ENCODE measurements around the gene ATXN1. TPM values are rescaled to one million over a fixed set of nuclear protein-coding genes. Genes with fewer than 3 reads are reported as not detected.

Gene ATXN1
- total and polyA plus RNA-seq, 2 experiments from 2014 or later: 4.8 to 9.1 TPM

- TF ChIP-seq, protein P1, sequence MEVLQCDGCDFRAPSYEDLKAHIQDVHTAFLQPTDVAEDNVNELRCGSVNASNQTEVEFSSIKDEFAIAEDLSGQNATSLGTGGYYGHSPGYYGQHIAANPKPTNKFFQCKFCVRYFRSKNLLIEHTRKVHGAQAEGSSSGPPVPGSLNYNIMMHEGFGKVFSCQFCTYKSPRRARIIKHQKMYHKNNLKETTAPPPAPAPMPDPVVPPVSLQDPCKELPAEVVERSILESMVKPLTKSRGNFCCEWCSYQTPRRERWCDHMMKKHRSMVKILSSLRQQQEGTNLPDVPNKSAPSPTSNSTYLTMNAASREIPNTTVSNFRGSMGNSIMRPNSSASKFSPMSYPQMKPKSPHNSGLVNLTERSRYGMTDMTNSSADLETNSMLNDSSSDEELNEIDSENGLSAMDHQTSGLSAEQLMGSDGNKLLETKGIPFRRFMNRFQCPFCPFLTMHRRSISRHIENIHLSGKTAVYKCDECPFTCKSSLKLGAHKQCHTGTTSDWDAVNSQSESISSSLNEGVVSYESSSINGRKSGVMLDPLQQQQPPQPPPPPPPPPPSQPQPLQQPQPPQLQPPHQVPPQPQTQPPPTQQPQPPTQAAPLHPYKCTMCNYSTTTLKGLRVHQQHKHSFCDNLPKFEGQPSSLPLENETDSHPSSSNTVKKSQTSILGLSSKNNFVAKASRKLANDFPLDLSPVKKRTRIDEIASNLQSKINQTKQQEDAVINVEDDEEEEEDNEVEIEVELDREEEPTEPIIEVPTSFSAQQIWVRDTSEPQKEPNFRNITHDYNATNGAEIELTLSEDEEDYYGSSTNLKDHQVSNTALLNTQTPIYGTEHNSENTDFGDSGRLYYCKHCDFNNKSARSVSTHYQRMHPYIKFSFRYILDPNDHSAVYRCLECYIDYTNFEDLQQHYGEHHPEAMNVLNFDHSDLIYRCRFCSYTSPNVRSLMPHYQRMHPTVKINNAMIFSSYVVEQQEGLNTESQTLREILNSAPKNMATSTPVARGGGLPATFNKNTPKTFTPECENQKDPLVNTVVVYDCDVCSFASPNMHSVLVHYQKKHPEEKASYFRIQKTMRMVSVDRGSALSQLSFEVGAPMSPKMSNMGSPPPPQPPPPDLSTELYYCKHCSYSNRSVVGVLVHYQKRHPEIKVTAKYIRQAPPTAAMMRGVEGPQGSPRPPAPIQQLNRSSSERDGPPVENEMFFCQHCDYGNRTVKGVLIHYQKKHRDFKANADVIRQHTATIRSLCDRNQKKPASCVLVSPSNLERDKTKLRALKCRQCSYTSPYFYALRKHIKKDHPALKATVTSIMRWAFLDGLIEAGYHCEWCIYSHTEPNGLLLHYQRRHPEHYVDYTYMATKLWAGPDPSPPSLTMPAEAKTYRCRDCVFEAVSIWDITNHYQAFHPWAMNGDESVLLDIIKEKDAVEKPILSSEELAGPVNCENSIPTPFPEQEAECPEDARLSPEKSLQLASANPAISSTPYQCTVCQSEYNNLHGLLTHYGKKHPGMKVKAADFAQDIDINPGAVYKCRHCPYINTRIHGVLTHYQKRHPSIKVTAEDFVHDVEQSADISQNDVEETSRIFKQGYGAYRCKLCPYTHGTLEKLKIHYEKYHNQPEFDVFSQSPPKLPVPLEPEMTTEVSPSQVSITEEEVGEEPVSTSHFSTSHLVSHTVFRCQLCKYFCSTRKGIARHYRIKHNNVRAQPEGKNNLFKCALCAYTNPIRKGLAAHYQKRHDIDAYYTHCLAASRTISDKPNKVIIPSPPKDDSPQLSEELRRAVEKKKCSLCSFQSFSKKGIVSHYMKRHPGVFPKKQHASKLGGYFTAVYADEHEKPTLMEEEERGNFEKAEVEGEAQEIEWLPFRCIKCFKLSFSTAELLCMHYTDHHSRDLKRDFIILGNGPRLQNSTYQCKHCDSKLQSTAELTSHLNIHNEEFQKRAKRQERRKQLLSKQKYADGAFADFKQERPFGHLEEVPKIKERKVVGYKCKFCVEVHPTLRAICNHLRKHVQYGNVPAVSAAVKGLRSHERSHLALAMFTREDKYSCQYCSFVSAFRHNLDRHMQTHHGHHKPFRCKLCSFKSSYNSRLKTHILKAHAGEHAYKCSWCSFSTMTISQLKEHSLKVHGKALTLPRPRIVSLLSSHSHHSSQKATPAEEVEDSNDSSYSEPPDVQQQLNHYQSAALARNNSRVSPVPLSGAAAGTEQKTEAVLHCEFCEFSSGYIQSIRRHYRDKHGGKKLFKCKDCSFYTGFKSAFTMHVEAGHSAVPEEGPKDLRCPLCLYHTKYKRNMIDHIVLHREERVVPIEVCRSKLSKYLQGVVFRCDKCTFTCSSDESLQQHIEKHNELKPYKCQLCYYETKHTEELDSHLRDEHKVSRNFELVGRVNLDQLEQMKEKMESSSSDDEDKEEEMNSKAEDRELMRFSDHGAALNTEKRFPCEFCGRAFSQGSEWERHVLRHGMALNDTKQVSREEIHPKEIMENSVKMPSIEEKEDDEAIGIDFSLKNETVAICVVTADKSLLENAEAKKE (CRISPR knock-in tag; IDR thresholded peaks at IDR 0.05): no peak
- TF ChIP-seq STAT1 (IDR thresholded peaks at IDR 0.05; ENCODE audit: unreplicated experiment): no peak
Observed at GRCh38 chr6:16344756-16345155, 416.5 kb downstream of the ATXN1 start (continued).

DNA sequence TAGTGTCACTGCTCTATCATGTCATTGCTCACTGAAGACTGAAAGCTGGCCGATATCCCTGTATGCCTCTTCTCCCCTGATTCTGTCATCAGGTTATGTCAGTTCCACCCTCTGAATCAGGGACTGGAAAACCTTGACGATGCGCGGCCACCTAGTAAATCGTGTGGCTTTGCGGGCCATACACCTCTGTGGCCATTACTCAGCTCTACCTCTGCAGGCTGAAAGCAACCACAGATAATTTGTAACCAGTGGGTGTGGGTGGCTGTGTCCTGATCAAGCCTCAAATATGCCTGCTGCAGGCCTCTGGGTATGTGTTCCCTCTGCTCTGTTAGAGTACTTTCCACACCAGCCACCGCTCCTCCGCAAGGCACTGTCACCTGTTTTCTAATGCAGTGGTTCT, 417.7 kb downstream of the ATXN1 start:
- no peak for DNase-seq (ENCODE audit: low spot score)
- Mint-ChIP-seq H3K4me1 (peaks cover 15% of the 10 kb centered on the region; the same call in 2 of the 3 replicates), H3K27ac (no peak overlapping the region), H3K9me3 (no peaks in the 10 kb centered on the region; the same call in 2 of the 3 replicates), H3K36me3 (ENCODE audit: low read depth) (peaks cover 3% of the 10 kb centered on the region; the same call in 1 of the 3 replicates), H3K4me3 (no peak overlapping the region), H3K27me3 (ENCODE audit: insufficient read depth, low read depth, poor library complexity) (peaks cover 4% of the 10 kb centered on the region)
- ATAC-seq: no peak
- H3K79me2 ChIP-seq (replicated peaks; ENCODE audit: insufficient read depth): no peaks in the 10 kb centered on the region
- H3K4me2 ChIP-seq: no peak overlapping the region
- 0 out of 2 replicates have a peak, but pooled peaks cover 6% of the 10 kb centered on the region for H3K4me1 ChIP-seq (ENCODE audit: insufficient read depth)
- H3K9me2 ChIP-seq (ENCODE audit: insufficient read depth): 0 out of 2 replicates have a peak, but pooled peaks cover 5% of the 10 kb centered on the region
- no peaks in the 10 kb centered on the region for H3F3A ChIP-seq (replicated peaks; ENCODE audit: low read depth)
- no peaks in the 10 kb centered on the region for H3K36me3 ChIP-seq (ENCODE audit: insufficient read depth)
- H3K4me3 ChIP-seq: no peak overlapping the region
- no peaks in the 10 kb centered on the region for H3K27me3 ChIP-seq (ENCODE audit: insufficient read depth)
- H2AFZ ChIP-seq: no peak overlapping the region
- no peaks in the 10 kb centered on the region for H4K20me1 ChIP-seq (replicated peaks; ENCODE audit: insufficient read depth)
- H3K27ac ChIP-seq (ENCODE audit: low read depth): no peak overlapping the region
- TF ChIP-seq ETS1 (IDR thresholded peaks at IDR 0.05) (no peak), STAT1 (IDR thresholded peaks at IDR 0.05; ENCODE audit: unreplicated experiment) (no peak), EZH2 (IDR thresholded peaks at IDR 0.05; ENCODE audit: low read depth, unreplicated experiment) (no peak), ZNF331 (CRISPR knock-in tag; IDR thresholded peaks at IDR 0.05; ENCODE audit: low read depth) (no peak), JUNB (IDR thresholded peaks at IDR 0.05; ENCODE audit: unreplicated experiment) (no peak), REST (IDR thresholded peaks at IDR 0.05; ENCODE audit: unreplicated experiment) (no peak)

All from GM23338 (cell line).